ENCODE measurements around the gene GNPTAB.

- no peak for TF ChIP-seq GATA2 (IDR thresholded peaks at IDR 0.05; ENCODE audit: low read depth, low read length)
- TF ChIP-seq GATA3 (IDR thresholded peaks at IDR 0.05; ENCODE audit: low read depth, low read length) = no peak
Observed at GRCh38 chr12:101819467-101819866, 11.3 kb downstream of the GNPTAB start.
